GM23338 (cell line): ENCODE measurements around the gene HSBP1. TPM values are rescaled to one million over a fixed set of nuclear protein-coding genes. Genes with fewer than 3 reads are reported as not detected.

Experiments
- ATAC-seq: fragments of 200-7000 bp; cut with Tn5 transposase; 3 replicates; pipeline ENCODE4 v1.9.1; 2020
- DNase-seq: peaks from one replicate; pipeline ENCODE4 v3.0.0-alpha.2; 2015; ENCODE audit warnings: low spot score
- H2AFZ ChIP-seq: fragments of 200-600 bp; sonication (generic); 2 replicates; pipeline ENCODE4 v1.8.0; 2016; ENCODE audit warnings: antibody characterized with exemption, mild to moderate bottlenecking, moderate library complexity
- H3F3A ChIP-seq: fragments of 200-600 bp; sonication (generic); replicated peaks from 2 replicates; pipeline ENCODE4 v1.8.0; 2017; ENCODE audit warnings: antibody characterized with exemption, mixed run types, low read depth
- H3K27ac ChIP-seq: fragments of 200-600 bp; sonication (generic); 2 replicates; pipeline ENCODE4 v1.6.1; 2016; ENCODE audit warnings: low read depth
- H3K27me3 ChIP-seq: fragments of 200-600 bp; sonication (generic); 2 replicates; pipeline ENCODE4 v1.8.0; 2016; ENCODE audit warnings: mild to moderate bottlenecking, mixed run types, moderate library complexity; ENCODE audit not compliant: insufficient read depth
- H3K36me3 ChIP-seq: fragments of 200-600 bp; sonication (generic); 2 replicates; pipeline ENCODE4 v1.8.0; 2016; ENCODE audit warnings: mild to moderate bottlenecking; ENCODE audit not compliant: insufficient read depth
- H3K4me1 ChIP-seq: fragments of 200-600 bp; sonication (generic); 2 replicates; pipeline ENCODE4 v1.8.0; 2016; ENCODE audit warnings: mild to moderate bottlenecking, moderate library complexity; ENCODE audit not compliant: insufficient read depth
- H3K4me2 ChIP-seq: fragments of 200-600 bp; sonication (generic); 2 replicates; pipeline ENCODE4 v1.7.1; 2017; ENCODE audit warnings: mixed run types
- H3K4me3 ChIP-seq: fragments of 200-600 bp; sonication (generic); 2 replicates; pipeline ENCODE4 v1.6.1; 2016; ENCODE audit warnings: mixed run types
- H3K79me2 ChIP-seq: fragments of 200-600 bp; sonication (generic); replicated peaks from 2 replicates; pipeline ENCODE4 v1.8.0; 2017; ENCODE audit warnings: mild to moderate bottlenecking; ENCODE audit not compliant: insufficient read depth
- H3K9me2 ChIP-seq: fragments of 200-600 bp; sonication (generic); 2 replicates; pipeline ENCODE4 v1.8.0; 2017; ENCODE audit not compliant: insufficient read depth
- H4K20me1 ChIP-seq: fragments of 200-600 bp; sonication (generic); replicated peaks from 2 replicates; pipeline ENCODE4 v1.8.0; 2017; ENCODE audit warnings: mild to moderate bottlenecking; ENCODE audit not compliant: insufficient read depth
- H3K27ac Mint-ChIP-seq: 2 replicates; pipeline ENCODE4 v1.8.0; 2020; ENCODE audit warnings: inconsistent platforms, mild to moderate bottlenecking, moderate library complexity, mixed read lengths
- H3K27me3 Mint-ChIP-seq: 3 replicates; pipeline ENCODE4 v1.8.0; 2022; ENCODE audit warnings: low read depth, mild to moderate bottlenecking, moderate library complexity, mixed read lengths, inconsistent platforms; ENCODE audit not compliant: insufficient read depth, poor library complexity
- H3K36me3 Mint-ChIP-seq: 3 replicates; pipeline ENCODE4 v1.8.0; 2021; ENCODE audit warnings: low read depth, mild to moderate bottlenecking, inconsistent platforms, moderate library complexity, mixed read lengths
- H3K4me1 Mint-ChIP-seq: 3 replicates; pipeline ENCODE4 v1.8.0; 2020; ENCODE audit warnings: mild to moderate bottlenecking, inconsistent platforms, mixed read lengths
- H3K4me3 Mint-ChIP-seq: 3 replicates; pipeline ENCODE4 v1.8.0; 2021; ENCODE audit warnings: moderate library complexity, mild to moderate bottlenecking, inconsistent platforms, mixed read lengths
- H3K9me3 Mint-ChIP-seq: 3 replicates; pipeline ENCODE4 v1.8.0; 2020; ENCODE audit warnings: moderate library complexity, mild to moderate bottlenecking, inconsistent platforms, mixed read lengths
- CTCF ChIP-seq, 2 experiments: fragments of 200-600 bp in 1 of 2; sonication (generic) in 1 of 2; conservative IDR thresholded peaks; 2 replicates each; pipeline versions ENCODE4 v1.5.1 to v1.6.1; 2016 to 2017; ENCODE audit warnings: antibody characterized with exemption in 2 of 2, low read depth in 2 of 2, mild to moderate bottlenecking in 2 of 2, moderate library complexity in 1 of 2
- ETS1 ChIP-seq: IDR thresholded peaks from 2 replicates; pipeline ENCODE4 v1.6.1; 2016; ENCODE audit warnings: antibody characterized with exemption
- JUNB ChIP-seq: IDR thresholded peaks from one replicate; pipeline ENCODE4 v1.6.1; 2016; ENCODE audit warnings: antibody characterized with exemption; ENCODE audit not compliant: unreplicated experiment
- NANOG ChIP-seq: IDR thresholded peaks from 2 replicates; pipeline ENCODE4 v1.6.1; 2016; ENCODE audit warnings: antibody characterized with exemption, borderline replicate concordance
- POLR2AphosphoS5 ChIP-seq: IDR thresholded peaks from 2 replicates; pipeline ENCODE4 v1.6.1; 2016; ENCODE audit warnings: antibody characterized with exemption, low read depth
- STAT1 ChIP-seq: IDR thresholded peaks from one replicate; pipeline ENCODE4 v1.6.1; 2016; ENCODE audit warnings: antibody characterized with exemption; ENCODE audit not compliant: unreplicated experiment
- ZNF114 ChIP-seq: fragments of 250-450 bp; sonication (Bioruptor Pico); IDR thresholded peaks from 2 replicates; pipeline ENCODE4 v1.5.0; 2020; ENCODE audit warnings: mild to moderate bottlenecking, moderate library complexity
- ZNF331 ChIP-seq: fragments of 250-450 bp; sonication (Bioruptor Pico); IDR thresholded peaks from 2 replicates; pipeline ENCODE4 v1.5.0; 2020; ENCODE audit warnings: low read depth, mild to moderate bottlenecking, moderate library complexity
- ZNF462 ChIP-seq: fragments of 250-450 bp; sonication (Bioruptor Pico); IDR thresholded peaks from 2 replicates; pipeline ENCODE4 v1.5.0; 2020; ENCODE audit warnings: mild to moderate bottlenecking, moderate library complexity
- polyA plus RNA-seq: library from polyadenylated mRNA; unstranded; fragments of >200 nt; fragmentation: Nextera tagmentation; extraction: Ambion mirVana; gene quantifications from 2 replicates; pipeline ENCODE4 v1.2.1, GENCODE V29; 2016
- total RNA-seq: library from RNA; depleted of rRNA; stranded (reverse); fragments of >200 nt; shearing (Covaris generic); gene quantifications from 2 replicates; pipeline ENCODE4 v1.2.3, GENCODE V29; 2014

Gene HSBP1
- total and polyA plus RNA-seq, 2 experiments from 2014 or later = 71.0 to 817 TPM

- no peak for TF ChIP-seq ZNF462 (CRISPR knock-in tag)
- no peak for TF ChIP-seq ETS1
- no peak for TF ChIP-seq NANOG
- no peak for TF ChIP-seq POLR2AphosphoS5
- TF ChIP-seq CTCF (conservative IDR thresholded peaks at IDR 0.05; ENCODE audit: low read depth in 2 of 2) = no peak
- no peak for TF ChIP-seq ZNF114 (CRISPR knock-in tag)
These were observed 43.7 kb downstream of the HSBP1 start (continued) for GRCh38 chr16:83851473-83851872.

DNA sequence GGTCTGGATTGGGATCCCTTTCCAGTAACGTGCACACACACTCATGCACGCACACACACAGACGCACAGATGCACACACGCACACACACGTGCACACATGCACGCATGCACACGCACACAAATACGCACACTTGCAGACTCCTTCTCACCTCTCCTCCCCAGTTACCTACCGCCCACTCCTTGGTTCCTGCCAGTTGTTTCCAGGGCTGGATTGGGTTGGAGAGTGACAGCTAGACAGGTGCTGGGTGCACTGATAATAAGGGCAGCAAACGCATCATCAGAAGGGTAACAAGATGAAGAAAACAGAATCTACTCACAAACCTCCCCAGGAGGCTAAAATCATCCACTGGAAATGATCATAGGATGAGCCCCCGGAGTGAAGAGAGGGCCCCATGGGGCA is 45.0 kb downstream of the HSBP1 start:
- H3K9me2 ChIP-seq = 0 out of 2 replicates have a peak, but pooled peaks cover 2% of the 10 kb centered on the region
- H3K4me2 ChIP-seq = no peak overlapping the region
- peaks cover 34% of the 10 kb centered on the region for H3K4me1 Mint-ChIP-seq
- no peaks in the 10 kb centered on the region for H3K36me3 ChIP-seq
- no peaks in the 10 kb centered on the region for H3F3A ChIP-seq
- DNase-seq = no peak
- H3K27me3 Mint-ChIP-seq = peaks cover 5% of the 10 kb centered on the region
- no peak for TF ChIP-seq NANOG
- TF ChIP-seq ZNF331 (CRISPR knock-in tag) = no peak
- no peak for TF ChIP-seq STAT1
- TF ChIP-seq ETS1 = no peak
- TF ChIP-seq JUNB = no peak
- no peak overlapping the region for H3K27ac Mint-ChIP-seq
- no peaks in the 10 kb centered on the region for H3K36me3 Mint-ChIP-seq
- no peak overlapping the region for H3K4me3 Mint-ChIP-seq
- ATAC-seq = no peak
- no peaks in the 10 kb centered on the region for H4K20me1 ChIP-seq
- H3K4me1 ChIP-seq = peaks cover 28% of the 10 kb centered on the region
- H3K79me2 ChIP-seq = no peaks in the 10 kb centered on the region
- H3K4me3 ChIP-seq = no peak overlapping the region
- H2AFZ ChIP-seq = no peak overlapping the region
- no peaks in the 10 kb centered on the region for H3K27me3 ChIP-seq
- no peaks in the 10 kb centered on the region for H3K9me3 Mint-ChIP-seq
- no peak overlapping the region for H3K27ac ChIP-seq
